DMS79 treated with DMSO at 0.1 percent for 48 hours (cell line): ENCODE measurements around the gene GNAI1.

ENCODE experiments used
- DNase-seq: peaks from one replicate; lab custom pipeline; 2025; lab: John Stamatoyannopoulos, UW

Gene GNAI1

DNA sequence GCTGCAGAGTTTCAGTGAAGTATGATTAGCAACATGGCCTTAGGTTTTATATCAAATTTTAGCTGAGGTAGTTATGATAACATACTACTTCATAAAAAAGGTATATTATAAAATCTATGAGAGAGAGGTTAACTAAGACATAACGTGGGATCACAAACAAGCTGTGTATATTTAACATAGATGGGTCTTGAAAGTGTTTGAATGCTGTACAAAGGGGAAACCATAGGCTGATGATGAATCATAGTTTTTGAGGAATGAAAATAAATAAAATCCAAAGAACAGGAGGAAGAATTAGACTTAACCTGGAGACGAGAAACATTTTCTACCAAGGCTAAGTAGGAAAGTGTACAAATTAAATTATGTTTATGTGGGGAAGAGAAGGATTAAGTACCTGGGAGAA lies 119.0 kb downstream of the GNAI1 start:
- DNase-seq: no peak

DNA sequence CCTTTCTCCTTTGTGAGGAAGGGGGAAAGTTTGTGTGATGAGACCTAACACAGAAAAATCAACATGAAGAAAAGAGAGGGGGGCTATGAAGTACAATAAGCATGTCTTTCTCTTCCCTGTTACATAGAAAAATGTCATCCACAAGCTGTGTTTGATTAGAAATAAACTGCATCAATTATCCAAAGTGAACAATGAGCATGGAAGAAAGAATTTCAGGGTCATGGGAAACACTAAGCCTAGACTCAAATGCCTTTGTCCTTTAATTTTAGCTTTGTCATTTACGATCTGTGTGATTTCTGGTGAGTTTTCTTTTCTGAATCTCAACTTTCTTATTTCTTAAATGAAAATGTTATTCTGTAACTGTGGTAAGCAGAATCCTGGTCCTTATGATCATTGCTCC lies 121.0 kb downstream of the GNAI1 start:
- DNase-seq: no peak

- DNase-seq: no peak
Measured at GRCh38 chr7:80257756-80258155, 123.1 kb downstream of the GNAI1 start.

GRCh38 chr7:80260606-80261005 lies 126.0 kb downstream of the GNAI1 start:
- DNase-seq: no peak

DNA sequence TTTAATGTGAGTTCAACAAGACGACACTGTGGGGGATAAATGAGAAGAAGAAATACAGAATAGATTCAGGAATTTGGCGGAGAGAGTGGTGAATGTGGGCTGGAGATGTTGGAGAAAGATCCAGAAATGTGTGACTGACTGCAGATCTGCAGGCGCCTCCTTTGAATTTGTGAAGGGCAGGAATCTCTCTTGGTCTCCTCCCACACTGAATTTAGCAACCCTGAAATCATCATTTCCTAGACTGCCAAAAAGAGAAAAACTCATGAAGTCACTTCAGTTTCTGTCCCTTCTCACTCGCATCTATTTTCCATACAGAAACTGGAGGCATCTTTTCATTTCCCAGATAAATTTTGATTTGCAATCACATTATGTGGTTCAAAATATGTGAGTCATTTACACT lies 128.7 kb downstream of the GNAI1 start:
- DNase-seq: no peak

DNA sequence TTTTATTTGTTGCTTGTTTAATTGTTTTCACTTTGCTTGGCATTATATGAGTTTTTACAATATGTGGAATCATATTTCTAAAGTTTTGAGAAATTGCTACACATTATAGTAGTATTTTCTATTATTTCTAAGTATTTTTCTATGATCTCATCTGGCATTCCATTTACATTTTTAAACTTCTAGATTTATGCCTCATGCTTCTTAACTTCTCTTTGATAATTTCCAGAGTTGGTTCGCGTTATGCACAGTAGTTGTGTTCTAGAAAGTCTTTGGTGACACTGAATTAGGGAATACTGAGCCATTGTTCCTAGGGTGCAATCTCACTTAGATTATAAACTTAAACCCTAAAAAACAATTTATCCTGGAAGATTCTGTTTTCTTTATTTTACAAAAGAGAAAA lies 129.2 kb downstream of the GNAI1 start:
- DNase-seq: no peak

GRCh38 chr7:80264769-80265495 lies 130.3 kb downstream of the GNAI1 start:
- DNase-seq: no peak

DNA sequence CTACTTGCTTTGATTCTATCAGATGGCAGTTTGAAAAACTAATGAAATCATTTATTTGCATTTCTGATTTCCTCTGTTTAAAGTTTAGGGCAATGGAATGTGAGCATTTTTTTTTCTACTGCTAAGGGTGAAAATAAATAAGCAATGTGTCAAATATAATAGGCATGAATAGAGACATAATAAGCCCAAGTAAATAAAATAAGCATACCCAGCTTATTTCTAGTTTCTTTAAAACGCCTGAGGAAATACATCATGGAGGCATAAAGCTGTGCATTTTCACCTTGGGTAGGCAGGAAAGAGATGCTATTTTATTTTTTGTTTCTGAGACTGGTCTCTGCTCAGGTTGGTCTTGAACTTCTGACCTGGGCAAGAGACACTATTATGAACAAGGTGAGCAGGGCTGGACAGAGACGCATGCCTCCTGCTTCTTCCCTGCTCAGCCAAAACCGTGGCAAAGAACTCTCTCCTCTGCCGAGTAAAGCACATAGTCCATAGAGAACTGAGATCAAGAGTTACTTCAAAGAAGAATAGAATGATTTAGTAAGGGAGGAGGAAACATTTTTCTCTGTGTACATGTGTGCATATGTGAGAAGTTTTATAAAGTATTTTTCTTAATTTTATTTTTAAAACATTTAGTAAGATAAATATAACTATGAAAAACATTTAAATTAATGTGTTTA lies 138.1 kb downstream of the GNAI1 start:
- DNase-seq: no peak

- DNase-seq: no peak
Measured at GRCh38 chr7:80273327-80273726, 138.7 kb downstream of the GNAI1 start.

- DNase-seq: no peak
Measured at GRCh38 chr7:80275192-80275605, 140.6 kb downstream of the GNAI1 start.
